Mononuclear cell (primary cell): Measurements from ENCODE around the gene DYNC1I2. TPM values are rescaled to one million over a fixed set of nuclear protein-coding genes. Genes with fewer than 3 reads are reported as not detected.

ENCODE experiments used
- H3K27me3 ChIP-seq: 2 replicates; pipeline ENCODE4 v1.6.0; 2011; ENCODE audit warnings: low read length, control low read depth; ENCODE audit not compliant: insufficient read depth
- H3K4me1 ChIP-seq: 2 replicates; pipeline ENCODE4 v1.5.1; 2011; ENCODE audit warnings: mild to moderate bottlenecking, low read length, control low read depth; ENCODE audit not compliant: insufficient read depth
- H3K4me3 ChIP-seq: 2 replicates; pipeline ENCODE4 v1.5.1; 2011; ENCODE audit warnings: mild to moderate bottlenecking, low read length, moderate library complexity
- H3K9me3 ChIP-seq: 2 replicates; pipeline ENCODE4 v1.5.1; 2011; ENCODE audit warnings: low read depth, mild to moderate bottlenecking, control low read depth, low read length
- total RNA-seq: library from RNA; depleted of rRNA; stranded (reverse); fragments of >200 nt; gene quantifications from one replicate; pipeline ENCODE4 v1.2.3, GENCODE V29; 2012

Gene DYNC1I2
- total RNA-seq, 1 donor: 16.9 TPM

DNA sequence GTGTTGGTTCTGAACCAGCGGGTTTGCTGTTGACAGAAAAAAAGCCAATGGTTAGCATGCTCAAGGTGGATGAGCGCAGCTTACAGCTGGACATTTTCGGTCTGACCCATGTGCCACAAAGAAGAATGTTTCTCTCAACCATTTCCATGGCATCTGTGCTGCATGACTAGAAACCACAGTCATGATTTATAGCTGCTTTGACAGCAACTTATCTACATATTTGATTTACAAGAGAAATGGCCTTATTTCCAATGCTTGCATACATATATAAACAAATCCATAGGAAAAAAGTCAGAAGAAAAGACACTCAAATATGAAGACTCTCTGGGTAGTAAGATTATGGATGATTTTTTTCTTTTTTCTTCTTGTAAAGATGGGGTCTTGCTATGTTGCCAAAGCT, 98.2 kb downstream of the DYNC1I2 start:
- Histone ChIP-seq H3K4me3 (no peak overlapping the region), H3K9me3 (no peaks in the 10 kb centered on the region), H3K4me1 (no peaks in the 10 kb centered on the region), H3K27me3 (no peaks in the 10 kb centered on the region)

DNA sequence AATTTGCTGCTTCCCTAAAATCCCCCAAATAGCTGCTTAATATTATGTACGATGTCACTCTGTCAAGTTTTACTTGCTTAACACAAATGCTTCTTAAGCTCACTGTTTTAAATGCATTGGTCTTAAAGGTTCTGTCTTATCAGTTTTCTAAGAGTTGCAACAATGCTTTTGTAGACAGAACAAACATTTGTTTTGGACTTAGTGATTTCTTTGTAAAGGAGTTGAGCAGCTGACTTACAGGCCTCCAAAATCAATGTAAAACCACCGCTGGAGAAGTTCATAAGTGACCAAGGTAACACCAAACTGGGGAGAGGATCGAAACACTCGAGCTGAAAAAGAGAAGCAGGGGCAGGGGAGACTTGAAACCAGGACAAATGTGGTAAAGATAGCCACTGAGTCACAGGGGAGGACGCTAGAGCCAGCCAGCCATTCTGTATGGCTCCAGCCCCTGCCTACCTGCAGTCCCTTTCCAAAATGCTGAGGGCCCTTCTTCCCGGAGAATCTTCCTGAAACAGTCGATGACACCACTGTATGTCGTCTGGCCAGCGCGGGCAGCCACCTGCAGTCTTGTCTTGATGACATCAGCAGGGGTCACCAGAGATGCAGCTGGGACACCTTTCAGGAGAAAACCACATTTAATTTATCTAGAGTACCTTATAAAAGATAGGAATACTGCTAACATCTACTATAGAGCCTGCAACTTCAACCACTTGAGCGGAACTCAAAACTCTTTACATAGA, 100.2 kb downstream of the DYNC1I2 start:
- H3K4me1 ChIP-seq: no peaks in the 10 kb centered on the region
- no peaks in the 10 kb centered on the region for H3K9me3 ChIP-seq
- H3K27me3 ChIP-seq: no peaks in the 10 kb centered on the region
- no peak overlapping the region for H3K4me3 ChIP-seq

DNA sequence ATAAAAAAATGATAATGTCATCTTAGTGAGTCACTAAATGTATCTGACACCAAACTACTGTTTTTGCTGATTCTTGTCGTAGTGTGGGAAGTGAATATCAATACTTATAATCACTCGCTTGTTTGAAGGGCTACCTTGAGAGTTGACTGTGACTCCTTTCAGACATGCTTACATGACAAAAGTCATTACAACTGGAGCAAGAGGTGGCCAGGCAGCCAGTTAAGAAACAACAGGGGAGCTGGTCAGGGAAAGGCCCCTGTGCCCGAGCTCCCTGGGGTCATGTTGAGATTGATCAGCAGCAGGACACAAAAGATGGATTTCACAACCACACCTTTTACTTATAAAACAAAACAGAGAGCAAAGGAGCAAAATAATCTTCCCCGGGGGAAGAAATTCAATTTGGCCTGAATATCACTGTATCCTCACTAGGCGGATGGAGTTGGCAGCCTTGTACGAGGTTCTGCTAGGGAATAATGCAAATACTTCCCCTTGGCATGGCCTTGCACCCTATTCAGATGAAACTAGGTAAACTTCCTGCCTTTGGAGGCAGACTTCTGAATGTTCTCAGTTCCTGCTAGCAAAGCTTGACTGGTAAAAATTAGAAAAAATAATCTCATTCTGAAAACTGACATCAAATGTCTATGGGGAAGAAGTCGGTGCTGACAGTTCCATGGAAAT, 101.2 kb downstream of the DYNC1I2 start:
- Histone ChIP-seq H3K9me3 (no peaks in the 10 kb centered on the region), H3K27me3 (no peaks in the 10 kb centered on the region), H3K4me3 (no peak overlapping the region), H3K4me1 (peaks cover 3% of the 10 kb centered on the region)

DNA sequence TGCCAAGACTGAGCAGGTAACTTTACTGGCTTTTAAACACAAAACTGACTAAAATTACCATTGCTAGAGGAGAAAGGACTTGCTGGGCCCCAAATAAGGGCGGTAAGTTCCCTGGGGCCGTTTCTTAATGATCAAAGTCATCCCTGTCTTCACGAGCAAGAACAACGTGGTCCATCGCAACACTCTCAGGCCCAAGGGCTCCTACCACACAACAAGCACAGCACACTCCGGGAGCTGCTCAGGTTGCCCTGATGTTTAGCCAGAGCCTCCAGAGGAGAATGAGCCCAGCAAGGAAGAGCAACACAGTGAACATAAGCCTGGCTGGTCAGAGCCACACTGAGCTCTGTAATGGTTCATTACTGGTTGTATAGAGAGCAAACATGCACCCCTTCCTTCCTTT, 102.7 kb downstream of the DYNC1I2 start:
- Histone ChIP-seq H3K27me3 (no peaks in the 10 kb centered on the region), H3K9me3 (no peaks in the 10 kb centered on the region), H3K4me1 (peaks cover 12% of the 10 kb centered on the region)

DNA sequence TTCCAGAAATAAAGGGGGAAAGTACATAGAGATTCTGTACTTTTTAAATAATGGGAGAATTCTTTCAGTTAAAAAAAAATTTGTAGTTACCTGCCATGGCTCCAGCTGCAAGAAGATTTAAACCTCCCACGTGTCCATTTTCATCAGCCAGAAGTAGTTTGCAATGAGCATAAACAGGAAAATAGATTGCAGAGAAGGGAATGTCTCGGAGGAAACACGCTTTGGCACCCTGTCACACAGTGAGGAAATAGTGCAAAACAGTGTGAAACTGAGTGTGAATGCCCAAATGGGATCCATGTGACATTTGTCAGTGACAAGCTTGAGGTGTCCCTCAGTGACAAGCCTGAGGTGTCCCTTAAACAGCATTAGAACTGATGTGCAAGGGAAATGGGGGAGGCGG, 104.1 kb downstream of the DYNC1I2 start:
- Histone ChIP-seq H3K4me3 (no peak overlapping the region), H3K9me3 (no peaks in the 10 kb centered on the region), H3K4me1 (peaks cover 12% of the 10 kb centered on the region), H3K27me3 (no peaks in the 10 kb centered on the region)

More for the DNA sequence above, 102.7 kb downstream of the DYNC1I2 start:
- no peak overlapping the region for H3K4me3 ChIP-seq

DNA sequence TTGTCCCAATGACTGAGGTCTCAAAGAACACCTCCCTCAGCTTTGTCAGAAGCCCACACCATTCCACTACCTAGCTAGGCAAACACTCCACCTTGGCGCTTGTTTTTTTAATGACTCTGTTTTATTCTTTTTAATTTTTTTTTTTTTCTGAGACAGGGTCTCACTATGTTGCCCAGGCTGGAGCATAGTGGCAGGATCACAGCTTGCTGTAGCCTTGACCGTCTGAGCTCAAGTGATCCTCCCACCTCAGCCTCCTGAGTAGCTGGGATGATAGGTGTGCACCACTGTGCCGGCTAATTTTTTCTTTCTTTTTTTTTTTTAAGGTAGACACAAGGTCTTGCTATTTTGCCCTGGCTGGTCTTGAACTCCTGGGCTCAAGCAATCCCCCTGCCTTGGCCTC, 104.9 kb downstream of the DYNC1I2 start:
- Histone ChIP-seq H3K4me1 (peaks cover 12% of the 10 kb centered on the region), H3K9me3 (no peaks in the 10 kb centered on the region), H3K4me3 (no peak overlapping the region), H3K27me3 (no peaks in the 10 kb centered on the region)

DNA sequence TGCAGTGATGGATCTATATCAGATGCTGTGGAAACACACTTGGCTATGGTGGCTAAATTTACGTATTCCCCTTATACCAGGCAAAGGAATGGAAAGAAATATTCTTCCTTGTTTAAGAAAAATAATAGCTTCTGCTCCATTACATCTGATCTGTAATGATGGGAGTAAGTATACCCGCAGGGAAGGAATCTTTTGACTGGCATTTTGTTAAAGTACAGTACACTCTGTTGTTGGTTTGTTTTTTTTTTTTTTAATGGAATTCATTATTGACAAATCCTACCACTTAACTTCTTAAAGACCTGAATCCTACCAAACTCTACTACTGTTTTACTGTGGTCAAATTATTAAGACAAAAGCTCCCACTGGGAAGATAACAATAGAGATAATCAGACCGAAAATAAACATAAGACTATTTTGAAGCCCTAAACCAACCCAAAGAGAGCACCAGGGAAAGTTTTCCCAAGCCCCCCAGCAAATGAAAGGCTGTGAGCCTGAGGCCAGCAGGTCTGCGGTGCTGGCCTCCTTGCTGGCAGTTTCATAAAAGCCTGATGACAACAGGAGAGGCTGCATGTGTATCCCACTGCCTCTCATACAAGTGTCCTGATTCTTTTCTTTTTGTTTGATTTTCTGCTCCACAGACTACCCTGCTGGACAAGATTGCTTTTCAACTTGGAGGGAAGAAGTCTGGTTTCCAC, 105.8 kb downstream of the DYNC1I2 start:
- H3K4me3 ChIP-seq: no peak overlapping the region
- H3K9me3 ChIP-seq: no peaks in the 10 kb centered on the region
- peaks cover 13% of the 10 kb centered on the region for H3K4me1 ChIP-seq
- no peaks in the 10 kb centered on the region for H3K27me3 ChIP-seq

DNA sequence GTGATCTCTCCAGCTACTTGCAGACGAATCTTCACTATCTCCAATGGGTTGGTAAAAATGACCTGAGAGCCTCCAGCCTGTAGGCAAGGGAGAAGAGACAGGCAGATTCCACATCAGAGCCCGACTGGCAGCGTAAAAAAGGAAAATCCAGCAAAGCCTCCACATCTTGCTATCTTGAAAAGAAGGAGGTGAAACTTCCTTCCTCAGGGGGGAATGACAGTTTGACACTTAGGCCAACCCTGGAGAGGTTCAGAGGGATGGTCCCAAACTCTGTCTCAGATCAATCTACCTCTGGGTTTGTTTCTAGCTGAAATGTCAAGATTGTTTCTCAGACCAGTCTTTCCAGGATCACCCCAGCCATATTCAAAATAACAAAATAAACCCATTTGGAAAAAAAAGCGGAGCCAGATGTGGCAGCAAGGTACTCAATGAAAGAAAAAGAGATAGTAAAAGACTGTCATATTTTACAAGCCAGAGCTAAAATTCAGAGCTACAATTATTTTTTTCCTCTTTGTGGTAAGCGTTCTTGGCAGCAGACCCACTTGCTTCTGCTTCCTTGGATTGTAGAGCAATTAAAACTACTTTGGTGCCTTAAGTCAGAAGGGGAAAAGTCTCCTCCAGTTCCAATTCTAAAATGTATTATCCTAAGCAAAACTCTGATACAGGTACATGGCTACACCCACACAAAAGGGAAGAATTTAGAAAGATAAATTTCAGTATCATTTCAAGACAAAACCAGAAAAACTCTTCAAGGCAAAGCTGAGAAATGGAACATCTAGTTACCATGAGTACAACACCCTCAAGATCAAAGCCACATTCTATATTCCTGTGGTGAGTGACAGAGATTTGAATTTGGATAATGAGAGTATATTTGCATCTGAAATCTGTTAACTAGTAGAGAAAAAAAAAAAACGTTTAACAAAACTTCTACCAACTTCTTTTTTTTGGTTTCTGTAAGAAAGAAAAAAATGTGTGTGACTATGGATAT, 106.7 kb downstream of the DYNC1I2 start:
- no peaks in the 10 kb centered on the region for H3K9me3 ChIP-seq
- peaks cover 21% of the 10 kb centered on the region for H3K4me1 ChIP-seq
- no peak overlapping the region for H3K4me3 ChIP-seq
- no peaks in the 10 kb centered on the region for H3K27me3 ChIP-seq

DNA sequence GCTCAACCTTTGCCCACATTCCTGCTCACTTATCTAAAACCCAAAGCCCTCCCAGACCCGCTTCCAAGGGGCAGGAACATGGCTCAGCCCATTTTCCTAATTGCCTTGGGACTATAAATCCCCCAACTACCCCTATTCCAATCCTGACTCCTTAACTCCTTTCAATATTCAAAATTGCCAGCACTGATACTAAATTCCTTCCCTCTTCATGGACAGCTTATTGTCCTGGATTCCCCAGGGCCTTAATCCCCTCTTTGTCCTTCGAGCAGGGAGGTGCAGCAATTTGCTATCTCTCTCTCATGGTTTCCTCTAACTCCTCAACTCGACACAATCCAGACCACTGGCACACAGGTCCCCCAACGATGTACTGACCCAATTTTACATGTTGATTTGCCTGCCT, 107.6 kb downstream of the DYNC1I2 start:
- H3K4me3 ChIP-seq: no peak overlapping the region
- H3K27me3 ChIP-seq: no peaks in the 10 kb centered on the region
- peaks cover 22% of the 10 kb centered on the region for H3K4me1 ChIP-seq
- H3K9me3 ChIP-seq: no peaks in the 10 kb centered on the region

Other genes with a start within 250 kb of the DYNC1I2 start
- gene CYBRD1, start 165.0 kb upstream of the DYNC1I2 start, total RNA-seq: 7.5 TPM
- gene SLC25A12, start 206.8 kb downstream of the DYNC1I2 start, total RNA-seq: 14.8 TPM
- 39.0 TPM for gene HAT1, start 235.0 kb downstream of the DYNC1I2 start, total RNA-seq